NCI-H2171 (cell line): ENCODE data around the gene MYL10.

Experiments used
- DNase-seq: peaks from one replicate; lab custom pipeline; 2025; lab: John Stamatoyannopoulos, UW

Gene MYL10

GRCh38 chr7:101596898-101597297 is 32.2 kb downstream of the MYL10 start:
- no peak for DNase-seq

- no peak for DNase-seq
These were observed 33.1 kb downstream of the MYL10 start for GRCh38 chr7:101595766-101596537.

GRCh38 chr7:101595246-101595645 is 33.9 kb downstream of the MYL10 start:
- no peak for DNase-seq

- no peak for DNase-seq
These were observed 34.3 kb downstream of the MYL10 start for GRCh38 chr7:101594790-101595189.

- no peak for DNase-seq
These were observed 35.5 kb downstream of the MYL10 start for GRCh38 chr7:101593556-101593955.

- DNase-seq: no peak
These were observed 37.6 kb downstream of the MYL10 start for GRCh38 chr7:101591504-101591903.

GRCh38 chr7:101590663-101591435 is 38.2 kb downstream of the MYL10 start:
- DNase-seq: no peak

- DNase-seq: no peak
These were observed 39.0 kb downstream of the MYL10 start for GRCh38 chr7:101589976-101590662.

- no peak for DNase-seq
These were observed 40.0 kb downstream of the MYL10 start for GRCh38 chr7:101589052-101589451.

GRCh38 chr7:101588131-101588935 is 40.8 kb downstream of the MYL10 start:
- no peak for DNase-seq

- DNase-seq: no peak
These were observed 42.0 kb downstream of the MYL10 start for GRCh38 chr7:101586906-101587677.

- no peak for DNase-seq
These were observed 42.8 kb downstream of the MYL10 start for GRCh38 chr7:101586078-101586905.

- DNase-seq: no peak
These were observed 46.1 kb downstream of the MYL10 start for GRCh38 chr7:101582971-101583370.

GRCh38 chr7:101581891-101582290 is 47.2 kb downstream of the MYL10 start:
- no peak for DNase-seq

GRCh38 chr7:101580596-101580995 is 48.5 kb downstream of the MYL10 start:
- no peak for DNase-seq

- no peak for DNase-seq
These were observed 50.5 kb downstream of the MYL10 start for GRCh38 chr7:101578552-101578951.

- no peak for DNase-seq
These were observed 52.1 kb downstream of the MYL10 start for GRCh38 chr7:101576998-101577397.

GRCh38 chr7:101575721-101576120 is 53.4 kb downstream of the MYL10 start:
- DNase-seq: no peak

- no peak for DNase-seq
These were observed 53.9 kb downstream of the MYL10 start for GRCh38 chr7:101575168-101575567.

- DNase-seq: no peak
These were observed 56.9 kb downstream of the MYL10 start for GRCh38 chr7:101572156-101572555.
